ENCODE data around the gene CTU1.

CTU1 gene

GRCh38 chr19:51123802-51124201, 15.6 kb upstream of the CTU1 start:
- Histone ChIP-seq H3K27ac (no peak overlapping the region), H3K36me3 (no peaks in the 10 kb centered on the region), H3K27me3 (ENCODE audit: insufficient read depth, low read depth, severe bottlenecking) (peaks cover 88% of the 10 kb centered on the region), H3K4me3 (ENCODE audit: low read depth, low read length) (no peak overlapping the region), H3K9me3 (ENCODE audit: severe bottlenecking) (no peaks in the 10 kb centered on the region)
- TF ChIP-seq, protein P1, sequence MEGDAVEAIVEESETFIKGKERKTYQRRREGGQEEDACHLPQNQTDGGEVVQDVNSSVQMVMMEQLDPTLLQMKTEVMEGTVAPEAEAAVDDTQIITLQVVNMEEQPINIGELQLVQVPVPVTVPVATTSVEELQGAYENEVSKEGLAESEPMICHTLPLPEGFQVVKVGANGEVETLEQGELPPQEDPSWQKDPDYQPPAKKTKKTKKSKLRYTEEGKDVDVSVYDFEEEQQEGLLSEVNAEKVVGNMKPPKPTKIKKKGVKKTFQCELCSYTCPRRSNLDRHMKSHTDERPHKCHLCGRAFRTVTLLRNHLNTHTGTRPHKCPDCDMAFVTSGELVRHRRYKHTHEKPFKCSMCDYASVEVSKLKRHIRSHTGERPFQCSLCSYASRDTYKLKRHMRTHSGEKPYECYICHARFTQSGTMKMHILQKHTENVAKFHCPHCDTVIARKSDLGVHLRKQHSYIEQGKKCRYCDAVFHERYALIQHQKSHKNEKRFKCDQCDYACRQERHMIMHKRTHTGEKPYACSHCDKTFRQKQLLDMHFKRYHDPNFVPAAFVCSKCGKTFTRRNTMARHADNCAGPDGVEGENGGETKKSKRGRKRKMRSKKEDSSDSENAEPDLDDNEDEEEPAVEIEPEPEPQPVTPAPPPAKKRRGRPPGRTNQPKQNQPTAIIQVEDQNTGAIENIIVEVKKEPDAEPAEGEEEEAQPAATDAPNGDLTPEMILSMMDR (IDR thresholded peaks at IDR 0.05; ENCODE audit: low read depth, low read length) = no peak
- DNase-seq = no peak

DNA sequence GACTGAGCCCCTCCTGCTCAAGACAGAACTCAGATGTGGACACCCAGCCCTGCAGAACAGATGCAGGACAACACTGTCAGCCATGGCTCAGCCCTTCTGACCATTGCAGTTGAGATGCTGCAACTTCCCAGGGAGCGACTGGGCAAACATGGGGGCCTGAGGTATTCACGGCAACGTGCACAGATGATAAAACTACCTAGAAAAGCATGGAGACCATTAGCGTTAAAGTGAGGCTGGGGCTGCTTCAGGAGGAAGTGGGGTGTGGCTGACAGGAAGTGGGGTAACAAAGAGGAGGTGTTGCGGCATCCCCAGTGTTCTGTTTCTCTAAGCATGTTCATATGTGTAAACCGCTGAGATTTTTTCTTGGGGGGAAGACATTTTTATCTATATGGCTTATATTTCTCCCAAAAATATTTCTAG, 15.2 kb upstream of the CTU1 start:
- Histone ChIP-seq H3K27me3 (ENCODE audit: insufficient read depth, low read depth, severe bottlenecking) (peaks cover 87% of the 10 kb centered on the region), H3K27ac (no peak overlapping the region), H3K9me3 (ENCODE audit: severe bottlenecking) (no peaks in the 10 kb centered on the region), H3K36me3 (no peaks in the 10 kb centered on the region), H3K4me3 (ENCODE audit: low read depth, low read length) (no peak overlapping the region)
- TF ChIP-seq, protein P1 (IDR thresholded peaks at IDR 0.05; ENCODE audit: low read depth, low read length) = no peak
- no peak for DNase-seq

DNA sequence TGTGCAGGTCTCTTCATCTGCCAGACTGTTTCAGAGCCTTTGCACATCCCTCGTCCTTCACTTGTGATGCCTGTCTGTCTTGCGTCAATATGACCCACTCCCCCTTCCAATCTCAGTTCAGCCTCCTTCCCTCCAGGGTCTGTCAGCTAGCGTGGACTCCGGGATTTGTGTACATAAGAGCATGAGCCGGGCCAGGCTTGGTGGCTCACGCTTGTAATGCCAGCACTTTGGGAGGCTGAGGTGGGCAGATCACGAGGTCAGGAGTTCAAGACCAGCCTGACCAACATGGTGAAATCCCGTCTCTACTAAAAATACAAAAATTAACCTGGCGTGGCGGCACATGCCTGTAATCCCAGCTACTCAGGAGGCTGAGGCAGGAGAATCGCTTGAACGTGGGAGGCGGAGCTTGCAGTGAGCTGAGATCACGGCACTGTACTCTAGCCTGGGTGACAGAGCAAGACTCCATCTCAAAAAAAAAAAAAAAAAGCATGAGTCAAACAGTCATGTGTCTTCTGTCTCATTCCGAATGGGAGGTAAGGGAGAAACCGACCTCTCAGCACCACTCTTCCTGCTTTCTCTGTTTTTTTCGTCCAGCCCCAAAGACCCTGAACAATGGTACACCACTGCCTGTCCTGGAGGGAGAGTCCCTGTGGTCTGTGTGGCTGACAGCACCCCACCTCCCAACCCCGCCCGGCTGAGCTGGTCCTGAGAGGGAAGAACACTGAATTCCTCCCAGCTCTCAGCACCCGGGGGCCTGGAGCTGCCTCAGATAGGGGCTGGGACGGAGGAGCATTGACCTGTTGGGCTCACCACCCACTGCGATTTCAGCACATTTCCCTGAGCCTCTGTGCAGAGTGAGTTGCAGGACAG, 14.1 kb upstream of the CTU1 start:
- Histone ChIP-seq H3K36me3 (no peaks in the 10 kb centered on the region), H3K27ac (no peak overlapping the region), H3K9me3 (ENCODE audit: severe bottlenecking) (no peaks in the 10 kb centered on the region), H3K27me3 (ENCODE audit: insufficient read depth, low read depth, severe bottlenecking) (peaks cover 87% of the 10 kb centered on the region), H3K4me3 (ENCODE audit: low read depth, low read length) (no peak overlapping the region)
- TF ChIP-seq, protein P1 (IDR thresholded peaks at IDR 0.05; ENCODE audit: low read depth, low read length) = no peak
- no peak for DNase-seq

GRCh38 chr19:51121257-51121656, 13.0 kb upstream of the CTU1 start:
- Histone ChIP-seq H3K36me3 (no peaks in the 10 kb centered on the region), H3K27ac (no peak overlapping the region), H3K27me3 (ENCODE audit: insufficient read depth, low read depth, severe bottlenecking) (peaks cover 87% of the 10 kb centered on the region), H3K4me3 (ENCODE audit: low read depth, low read length) (no peak overlapping the region), H3K9me3 (ENCODE audit: severe bottlenecking) (no peaks in the 10 kb centered on the region)
- TF ChIP-seq, protein P1 (IDR thresholded peaks at IDR 0.05; ENCODE audit: low read depth, low read length) = no peak
- no peak for DNase-seq

DNA sequence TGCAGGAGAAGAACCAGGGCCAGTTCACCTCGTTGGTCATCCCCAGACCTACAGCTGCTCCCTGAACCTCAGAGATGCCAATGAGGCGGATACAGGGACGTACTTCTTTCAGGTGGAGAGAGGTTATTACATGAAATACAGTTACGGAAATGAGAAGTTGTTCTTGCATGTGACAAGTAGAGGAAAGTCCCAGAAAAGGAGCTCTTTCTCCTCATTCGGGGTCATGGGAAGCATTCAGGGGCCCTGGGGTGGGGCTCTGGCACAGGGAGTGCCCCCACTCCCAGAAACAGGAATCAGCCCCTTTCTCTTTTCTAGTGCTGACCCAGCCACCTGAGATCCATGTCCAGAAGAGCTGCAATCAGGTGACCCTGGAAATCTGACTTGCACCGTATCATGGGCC, 12.0 kb upstream of the CTU1 start:
- TF ChIP-seq, protein P1 (IDR thresholded peaks at IDR 0.05; ENCODE audit: low read depth, low read length) = no peak
- H3K36me3 ChIP-seq = no peaks in the 10 kb centered on the region
- no peak for DNase-seq

More for the DNA sequence above, 12.0 kb upstream of the CTU1 start:
- no peak overlapping the region for H3K27ac ChIP-seq
- H3K9me3 ChIP-seq (ENCODE audit: severe bottlenecking) = no peaks in the 10 kb centered on the region
- no peak overlapping the region for H3K4me3 ChIP-seq (ENCODE audit: low read depth, low read length)
- H3K27me3 ChIP-seq (ENCODE audit: insufficient read depth, low read depth, severe bottlenecking) = peaks cover 87% of the 10 kb centered on the region
